ENCODE results near the gene OR8S1. TPM values are rescaled to one million over a fixed set of nuclear protein-coding genes. Genes with fewer than 3 reads are reported as not detected.

The OR8S1 gene
- total RNA-seq (not detected), polyA plus RNA-seq (not detected)
- long read RNA-seq, donor 1 = 0 reads
- long read RNA-seq, donor 2, partial matches to known transcripts = 0 of 1 reads
- long read RNA-seq, donor 2, other reads (novel, unspliced or antisense) = 0 of 1 reads

DNA sequence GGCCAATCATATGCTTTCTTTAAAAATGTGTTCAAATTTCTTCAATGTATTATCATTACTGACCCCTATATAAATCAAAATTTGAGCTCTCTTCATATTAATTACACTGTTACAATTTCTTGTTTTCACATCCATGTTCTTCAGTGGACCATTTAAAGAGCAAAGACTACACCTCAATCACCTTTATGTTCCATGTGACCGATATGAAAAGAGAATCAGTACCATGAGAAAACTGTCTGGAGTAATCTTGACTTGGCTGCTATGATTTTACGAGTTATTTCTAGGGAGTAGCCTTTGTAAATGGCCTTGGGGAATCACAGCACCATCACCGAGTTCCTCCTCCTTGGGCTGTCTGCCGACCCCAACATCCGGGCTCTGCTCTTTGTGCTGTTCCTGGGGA is at the start of gene OR8S1:
Gene OR8S1, plus strand, starts transcription at position 301 of the 400 bp plus-strand sequence. Its CDS starts 0 bp downstream, at position 301.
- Histone ChIP-seq H3K36me3 (no peaks in the 10 kb centered on the region), H3K4me1 (no peaks in the 10 kb centered on the region), H3K9me3 (no peaks in the 10 kb centered on the region), H3K27ac (no peak within 1 kb of the TSS), H3K27me3 (replicated peaks in 1 of 7) (peaks cover 0 to 8% (median 0%) of the 10 kb centered on the region in 7 donors), H3K4me3 (no peak within 1 kb of the TSS)
- TF ChIP-seq POLR2AphosphoS5 (IDR thresholded peaks at IDR 0.05) (no peak), POLR2A (IDR thresholded peaks at IDR 0.05) (no peak)
- TF ChIP-seq, protein P1, sequence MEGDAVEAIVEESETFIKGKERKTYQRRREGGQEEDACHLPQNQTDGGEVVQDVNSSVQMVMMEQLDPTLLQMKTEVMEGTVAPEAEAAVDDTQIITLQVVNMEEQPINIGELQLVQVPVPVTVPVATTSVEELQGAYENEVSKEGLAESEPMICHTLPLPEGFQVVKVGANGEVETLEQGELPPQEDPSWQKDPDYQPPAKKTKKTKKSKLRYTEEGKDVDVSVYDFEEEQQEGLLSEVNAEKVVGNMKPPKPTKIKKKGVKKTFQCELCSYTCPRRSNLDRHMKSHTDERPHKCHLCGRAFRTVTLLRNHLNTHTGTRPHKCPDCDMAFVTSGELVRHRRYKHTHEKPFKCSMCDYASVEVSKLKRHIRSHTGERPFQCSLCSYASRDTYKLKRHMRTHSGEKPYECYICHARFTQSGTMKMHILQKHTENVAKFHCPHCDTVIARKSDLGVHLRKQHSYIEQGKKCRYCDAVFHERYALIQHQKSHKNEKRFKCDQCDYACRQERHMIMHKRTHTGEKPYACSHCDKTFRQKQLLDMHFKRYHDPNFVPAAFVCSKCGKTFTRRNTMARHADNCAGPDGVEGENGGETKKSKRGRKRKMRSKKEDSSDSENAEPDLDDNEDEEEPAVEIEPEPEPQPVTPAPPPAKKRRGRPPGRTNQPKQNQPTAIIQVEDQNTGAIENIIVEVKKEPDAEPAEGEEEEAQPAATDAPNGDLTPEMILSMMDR (IDR thresholded peaks at IDR 0.05 in 8 of 11, conservative IDR thresholded peaks at IDR 0.05 in 3 of 11) = no peak
- DNase-seq = no peak
- intact Hi-C loops (cut with DNase I; ENCODE audit: low total_unique reads) = no loop called here
- 85 to 89% (median 86%) methylated on average over 5 of the region's 5 CpGs for WGBS, 5 donors

GRCh38 chr12:48482198-48482597 is 43.2 kb upstream of the OR8S1 start, which contains the start of gene C12orf54:
Gene C12orf54, plus strand, starts transcription at chr12:48482498. Its CDS starts 799 bp downstream, at chr12:48483297.
- intact Hi-C loops (cut with DNase I; ENCODE audit: low total_unique reads) = no loop called here
- H3K9me3 ChIP-seq = peaks cover 0 to 4% (median 0%) of the 10 kb centered on the region in 8 donors
- no peaks in the 10 kb centered on the region for H3K4me1 ChIP-seq
- no peaks in the 10 kb centered on the region for H3K36me3 ChIP-seq
- no peak for TF ChIP-seq POLR2AphosphoS5 (IDR thresholded peaks at IDR 0.05)
- TF ChIP-seq, protein P1 (IDR thresholded peaks at IDR 0.05 in 8 of 11, conservative IDR thresholded peaks at IDR 0.05 in 3 of 11) = no peak
- no peak for TF ChIP-seq POLR2A (IDR thresholded peaks at IDR 0.05)
- no peak within 1 kb of the TSS for H3K4me3 ChIP-seq
- WGBS, 5 donors = 89 to 96% (median 91%) methylated on average over 2 of the region's 2 CpGs
- H3K27me3 ChIP-seq (replicated peaks in 1 of 7) = no peaks in the 10 kb centered on the region
- DNase-seq = no peak
- no peak within 1 kb of the TSS for H3K27ac ChIP-seq

DNA sequence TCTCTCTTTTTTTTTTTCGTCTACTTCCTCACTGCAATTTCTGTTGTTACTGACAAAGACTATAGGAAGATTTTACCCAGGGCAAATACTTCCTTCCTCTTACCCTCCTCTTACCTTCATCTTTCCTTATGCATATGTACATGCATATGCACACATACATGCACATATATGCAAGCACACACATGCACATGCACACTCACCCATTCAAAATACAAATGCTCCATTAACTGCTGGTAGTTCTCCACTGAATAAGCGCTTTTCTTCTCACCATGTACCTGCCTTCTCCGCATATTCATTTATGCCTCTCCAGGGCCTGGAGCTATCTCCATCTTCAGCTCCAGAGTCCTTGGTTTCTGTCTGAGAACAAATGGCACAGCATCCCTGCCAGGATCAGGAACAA is 42.5 kb upstream of the OR8S1 start:
- Histone ChIP-seq H3K9me3 (peaks cover 0 to 4% (median 0%) of the 10 kb centered on the region in 8 donors), H3K4me3 (no peak overlapping the region), H3K4me1 (no peaks in the 10 kb centered on the region), H3K27ac (no peak overlapping the region), H3K27me3 (replicated peaks in 1 of 7) (no peaks in the 10 kb centered on the region), H3K36me3 (no peaks in the 10 kb centered on the region)
- TF ChIP-seq POLR2AphosphoS5 (IDR thresholded peaks at IDR 0.05) = no peak
- TF ChIP-seq, protein P1 (IDR thresholded peaks at IDR 0.05 in 8 of 11, conservative IDR thresholded peaks at IDR 0.05 in 3 of 11) = no peak
- TF ChIP-seq POLR2A (IDR thresholded peaks at IDR 0.05) = no peak
- WGBS, 5 donors = 68 to 85% (median 77%) methylated on average over 3 of the region's 3 CpGs
- intact Hi-C loops (cut with DNase I; ENCODE audit: low total_unique reads) = no loop called here
- no peak for DNase-seq

DNA sequence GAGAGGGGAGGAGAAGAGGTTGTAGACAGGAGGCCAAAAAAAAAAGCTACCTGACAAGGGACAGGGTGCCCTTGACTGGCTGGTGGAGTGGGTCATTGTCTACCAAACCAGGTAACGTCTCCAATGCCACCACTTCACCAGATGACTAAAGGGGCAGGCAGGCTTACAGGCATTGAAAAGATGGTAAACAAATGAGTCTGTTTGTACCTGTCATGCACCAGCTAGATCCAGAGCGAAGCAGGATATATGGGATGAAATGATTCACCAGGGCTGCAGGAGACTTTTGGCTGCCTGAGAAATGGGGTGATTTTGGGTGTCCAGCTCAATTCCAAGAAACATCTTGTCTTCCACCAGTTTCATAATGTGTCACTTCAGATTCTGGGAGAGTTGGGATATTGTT is 39.2 kb upstream of the OR8S1 start:
- no peak overlapping the region for H3K4me3 ChIP-seq
- 68 to 91% (median 85%) methylated on average over 2 of the region's 2 CpGs for WGBS, 5 donors
- intact Hi-C loops (cut with DNase I; ENCODE audit: low total_unique reads) = no loop called here
- peaks cover 0 to 6% (median 0%) of the 10 kb centered on the region in 7 donors for H3K27me3 ChIP-seq (replicated peaks in 1 of 7)
- no peak for DNase-seq
- H3K27ac ChIP-seq = no peak overlapping the region
- H3K9me3 ChIP-seq = no peaks in the 10 kb centered on the region
- H3K4me1 ChIP-seq = no peaks in the 10 kb centered on the region
- TF ChIP-seq POLR2AphosphoS5 (IDR thresholded peaks at IDR 0.05) (no peak), POLR2A (IDR thresholded peaks at IDR 0.05) (no peak)
- TF ChIP-seq, protein P1 (IDR thresholded peaks at IDR 0.05 in 8 of 11, conservative IDR thresholded peaks at IDR 0.05 in 3 of 11) = no peak
- no peaks in the 10 kb centered on the region for H3K36me3 ChIP-seq
